GM21515 (cell line): ENCODE data around the gene NGDN.

ENCODE experiments used
- ATAC-seq: cut with Tn5 transposase; IDR thresholded peaks from one replicate; pipeline ENCODE4 v1.9.1; 2021; ENCODE audit not compliant: unreplicated experiment

The NGDN gene

GRCh38 chr14:23468704-23469126 lies 788 bp upstream of the NGDN start:
- ATAC-seq: no peak

- ATAC-seq: no peak
Measured at GRCh38 chr14:23469906-23470403, 452 bp downstream of the NGDN start.

- no peak for ATAC-seq
Measured at GRCh38 chr14:23470947-23471346, 1.4 kb downstream of the NGDN start.

GRCh38 chr14:23478109-23478759 lies 8.7 kb downstream of the NGDN start:
- ATAC-seq: no peak

GRCh38 chr14:23481362-23481970 lies 12.0 kb downstream of the NGDN start:
- no peak for ATAC-seq

DNA sequence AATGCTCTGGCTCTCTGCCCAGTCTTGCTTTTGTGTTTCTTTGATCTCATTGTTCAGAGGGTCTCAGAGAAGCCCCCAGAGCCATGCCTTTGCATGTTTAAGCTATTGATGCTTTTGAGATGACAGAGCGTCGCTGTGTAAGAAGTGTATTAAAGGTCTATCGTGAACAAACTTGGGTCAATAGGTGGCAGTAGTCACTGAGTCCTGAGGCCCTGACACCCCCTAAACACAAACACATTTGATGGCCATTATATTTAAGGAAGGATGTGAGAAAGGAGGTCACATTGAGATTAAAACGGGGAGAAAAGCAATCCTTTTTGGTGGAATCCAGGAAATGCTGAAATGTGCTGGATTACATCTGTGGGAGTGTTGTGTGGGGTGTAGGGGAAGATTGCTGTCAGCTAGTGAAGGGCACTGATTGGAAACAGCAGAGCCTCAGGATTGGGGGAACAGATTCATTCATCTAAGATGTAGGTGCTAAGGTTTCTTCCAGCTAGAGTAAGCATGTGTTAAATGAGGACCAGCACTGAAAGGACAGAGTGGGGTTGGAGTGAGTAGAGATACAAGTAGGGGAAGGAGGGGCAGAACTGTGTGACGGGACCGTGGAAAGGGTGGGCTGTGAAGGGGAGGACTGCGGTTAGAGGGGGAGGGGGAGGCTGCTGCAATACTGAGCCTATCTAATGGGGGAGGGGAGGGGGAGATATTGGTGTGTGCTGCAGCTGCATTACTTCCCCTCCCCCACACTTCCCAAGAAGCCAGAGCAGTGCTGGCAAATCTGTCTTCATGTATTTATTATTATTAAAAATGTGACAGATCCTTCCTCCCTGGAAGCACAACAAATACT lies 12.7 kb downstream of the NGDN start:
- no peak for ATAC-seq

- ATAC-seq: no peak
Measured at GRCh38 chr14:23482823-23483148, 13.3 kb downstream of the NGDN start.

- no peak for ATAC-seq
Measured at GRCh38 chr14:23483236-23483854, 13.8 kb downstream of the NGDN start.

- no peak for ATAC-seq
Measured at GRCh38 chr14:23485326-23485725, 15.8 kb downstream of the NGDN start.

GRCh38 chr14:23486036-23486435 lies 16.5 kb downstream of the NGDN start:
- no peak for ATAC-seq

DNA sequence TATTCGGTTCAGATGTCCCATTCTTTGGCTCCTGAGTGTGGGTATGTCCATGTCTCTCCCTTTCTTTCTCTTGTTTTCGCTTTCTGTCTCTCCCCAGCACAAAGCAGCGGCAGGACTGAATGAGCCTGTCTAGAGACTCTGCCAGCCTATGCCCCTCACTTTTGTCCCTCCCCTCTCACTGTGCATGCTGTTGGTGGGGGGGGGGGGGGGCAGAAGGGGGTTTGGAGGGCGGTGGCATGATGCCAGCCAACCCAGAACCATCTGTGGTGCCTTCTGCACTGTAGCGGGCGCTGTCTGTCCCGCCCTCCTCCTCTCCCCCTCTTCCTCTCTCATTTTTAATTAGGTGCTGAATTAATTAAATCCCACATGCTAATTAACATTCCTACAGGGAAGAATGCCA lies 17.7 kb downstream of the NGDN start:
- no peak for ATAC-seq

- no peak for ATAC-seq
Measured at GRCh38 chr14:23492618-23493272, 23.2 kb downstream of the NGDN start.

- ATAC-seq: no peak
Measured at GRCh38 chr14:23494223-23494622, 24.7 kb downstream of the NGDN start.

GRCh38 chr14:23512156-23512555 lies 42.7 kb downstream of the NGDN start:
- no peak for ATAC-seq

GRCh38 chr14:23513005-23513817 lies 43.7 kb downstream of the NGDN start:
- ATAC-seq: no peak

DNA sequence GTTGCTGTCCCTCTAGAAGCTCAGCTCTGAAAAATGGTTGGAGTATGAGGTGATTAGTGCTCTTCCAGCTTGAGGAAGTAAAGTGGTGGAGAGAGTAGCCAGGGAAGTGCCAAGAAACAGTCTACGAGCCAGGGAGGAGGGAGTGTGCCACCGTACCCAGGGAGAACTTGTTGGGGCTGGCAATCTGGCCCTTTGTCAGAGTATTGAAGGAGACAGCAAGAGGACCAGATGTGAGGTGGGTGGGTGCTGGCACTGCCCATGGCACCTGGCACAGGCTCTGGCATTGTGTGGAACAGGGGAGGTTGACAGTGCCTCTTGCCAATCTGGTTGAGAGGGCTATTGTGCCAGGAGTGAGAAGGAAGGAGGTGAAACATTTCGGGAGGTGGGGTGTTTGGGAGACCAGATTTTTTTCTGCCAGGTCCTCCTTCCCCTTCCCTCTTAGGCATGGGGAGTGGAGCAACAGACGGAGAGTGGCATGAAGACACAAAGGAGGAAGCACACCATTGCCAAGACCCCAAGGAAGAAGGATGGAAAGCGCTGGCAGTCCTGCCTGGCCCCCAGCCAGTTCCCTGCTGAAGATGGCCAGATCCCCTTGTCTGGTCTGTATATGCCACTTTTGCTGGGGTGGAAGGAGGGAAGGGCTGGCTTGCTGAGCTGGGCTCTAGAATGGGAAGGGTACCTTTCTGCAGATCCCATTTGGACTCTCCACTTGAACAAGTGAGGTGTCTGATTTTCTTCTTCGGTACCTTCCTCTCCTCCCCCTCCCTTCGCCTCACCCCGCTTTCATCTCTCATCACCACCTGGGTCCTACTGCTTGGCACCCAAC lies 44.5 kb downstream of the NGDN start:
- ATAC-seq: no peak

GRCh38 chr14:23514644-23514957 lies 45.1 kb downstream of the NGDN start:
- ATAC-seq: no peak

DNA sequence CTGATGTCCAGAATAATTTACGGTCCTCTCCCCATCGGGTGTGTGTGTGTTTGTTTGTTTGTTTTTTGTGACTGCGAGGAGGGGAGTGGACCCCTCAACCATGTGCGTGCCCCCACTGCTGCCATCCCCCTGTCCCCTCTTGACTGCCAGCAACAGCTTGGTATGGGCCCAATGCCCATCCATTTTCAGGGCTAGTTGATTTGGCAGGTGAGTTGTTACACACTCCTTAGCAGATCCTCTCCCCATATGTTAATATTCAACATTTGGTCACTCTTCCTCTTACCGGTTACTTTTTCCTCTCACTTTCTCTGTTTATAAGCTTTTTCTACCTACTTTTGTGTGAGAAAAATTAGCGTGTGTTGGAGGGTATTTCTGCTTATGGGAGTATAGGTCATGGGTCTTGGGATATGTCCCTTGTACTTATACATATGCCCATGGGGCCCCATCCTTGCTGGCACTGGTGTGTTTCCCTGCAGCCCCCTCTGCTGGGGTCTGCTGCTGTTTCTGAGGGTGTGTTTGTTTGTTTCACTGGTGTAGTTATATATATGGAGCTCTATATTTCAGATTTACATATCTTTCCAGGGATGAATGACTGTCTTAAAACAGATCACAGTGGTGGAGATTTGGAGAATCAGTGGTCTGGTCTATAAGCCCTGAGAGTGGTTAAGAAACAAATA lies 48.3 kb downstream of the NGDN start:
- ATAC-seq: no peak

DNA sequence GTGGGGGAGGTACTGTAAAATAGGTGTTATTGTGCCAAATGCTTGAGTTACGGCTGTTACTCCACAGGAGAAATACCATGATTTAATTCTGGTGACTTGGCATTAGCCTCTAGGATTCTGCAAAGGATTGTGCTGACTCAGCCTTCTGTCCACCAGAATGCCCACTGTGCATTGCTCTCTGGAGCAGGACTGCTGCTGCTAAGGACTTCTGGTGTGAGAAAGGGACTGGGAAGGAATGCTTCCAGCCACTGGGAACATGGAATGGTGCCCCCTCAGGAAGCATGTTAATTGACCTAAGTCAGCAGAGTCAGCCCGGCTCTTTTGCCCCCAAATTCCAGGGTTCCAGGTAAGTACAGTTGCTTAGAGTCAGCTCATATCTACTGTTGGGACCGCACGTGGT lies 49.2 kb downstream of the NGDN start:
- no peak for ATAC-seq
